HepG2 (cell line): ENCODE measurements around the gene SMO. TPM values are rescaled to one million over a fixed set of nuclear protein-coding genes. Genes with fewer than 3 reads are reported as not detected.

Experiments used
- AHR ChIP-seq: IDR thresholded peaks from 2 replicates; pipeline ENCODE4 v1.6.1; 2018; ENCODE audit warnings: missing genetic modification reagents, missing compliant biosample characterization
- DPF2 ChIP-seq: sonication (generic); formaldehyde crosslinking; IDR thresholded peaks from 2 replicates; pipeline ENCODE4 v1.4.0; 2020; ENCODE audit warnings: mild to moderate bottlenecking, low read depth, missing genetic modification reagents, borderline replicate concordance
- ETV6 ChIP-seq: sonication (generic); formaldehyde crosslinking; conservative IDR thresholded peaks from 2 replicates; pipeline ENCODE4 v1.4.0; 2020; ENCODE audit warnings: missing genetic modification reagents
- FOXM1 ChIP-seq: sonication (generic); formaldehyde crosslinking; IDR thresholded peaks from 2 replicates; pipeline ENCODE4 v1.5.0; 2020; ENCODE audit warnings: missing genetic modification reagents
- HOXA7 ChIP-seq: sonication (generic); formaldehyde crosslinking; IDR thresholded peaks from 2 replicates; pipeline ENCODE4 v1.8.1; 2022; ENCODE audit warnings: mild to moderate bottlenecking, missing genetic modification reagents, moderate library complexity
- JARID2 ChIP-seq: sonication (generic); formaldehyde crosslinking; IDR thresholded peaks from 2 replicates; pipeline ENCODE4 v1.8.1; 2023; ENCODE audit warnings: missing genetic modification reagents, inconsistent platforms; ENCODE audit not compliant: insufficient replicate concordance
- KLF6 ChIP-seq: IDR thresholded peaks from 2 replicates; pipeline ENCODE4 v1.8.0; 2016; ENCODE audit warnings: missing biosample characterization, missing genetic modification reagents
- LCORL ChIP-seq, 2 experiments: fragments of 450-650 bp in 1 of 2; sonication (generic) in 1 of 2; formaldehyde crosslinking in 1 of 2; IDR thresholded peaks; 2 replicates each; pipeline versions ENCODE4 v1.5.0 to v1.6.1; 2017 to 2020; ENCODE audit warnings: antibody characterized with exemption in 1 of 2, missing genetic modification reagents in 1 of 2
- PAF1 ChIP-seq: IDR thresholded peaks from 2 replicates; pipeline ENCODE4 v1.6.1; 2016; ENCODE audit warnings: missing genetic modification reagents, missing compliant biosample characterization
- PITX1 ChIP-seq: sonication (generic); formaldehyde crosslinking; IDR thresholded peaks from 2 replicates; pipeline ENCODE4 v1.5.1; 2020; ENCODE audit warnings: mild to moderate bottlenecking, missing genetic modification reagents
- RORA ChIP-seq: sonication (generic); formaldehyde crosslinking; IDR thresholded peaks from 2 replicates; pipeline ENCODE4 v1.5.0; 2020; ENCODE audit warnings: mild to moderate bottlenecking, missing genetic modification reagents, moderate library complexity
- SCMH1 ChIP-seq: sonication (generic); formaldehyde crosslinking; IDR thresholded peaks from 2 replicates; pipeline ENCODE4 v1.9.0; 2021; ENCODE audit warnings: missing genetic modification reagents, mild to moderate bottlenecking, borderline replicate concordance
- SNAI1 ChIP-seq: sonication (generic); formaldehyde crosslinking; IDR thresholded peaks from 2 replicates; pipeline ENCODE4 v1.5.0; 2020; ENCODE audit warnings: mild to moderate bottlenecking, missing genetic modification reagents, borderline replicate concordance
- SYNCRIP ChIP-seq: fragments of 200-400 bp; formaldehyde crosslinking; IDR thresholded peaks from 2 replicates; pipeline ENCODE4 v1.6.1; 2018; ENCODE audit warnings: mild to moderate bottlenecking, low read depth, low read length; ENCODE audit not compliant: insufficient read depth
- ZFP41 ChIP-seq: sonication (generic); formaldehyde crosslinking; IDR thresholded peaks from 2 replicates; pipeline ENCODE4 v1.4.0; 2020; ENCODE audit warnings: mild to moderate bottlenecking, missing genetic modification reagents, borderline replicate concordance
- ZNF136 ChIP-seq: sonication (generic); formaldehyde crosslinking; IDR thresholded peaks from 2 replicates; pipeline ENCODE4 v1.8.1; 2022; ENCODE audit warnings: low read depth, mild to moderate bottlenecking, moderate library complexity, missing genetic modification reagents
- ZNF3 ChIP-seq: IDR thresholded peaks from 2 replicates; pipeline ENCODE4 v1.7.0; 2017; ENCODE audit warnings: inconsistent platforms
- ZNF605 ChIP-seq: sonication (generic); formaldehyde crosslinking; IDR thresholded peaks from 2 replicates; pipeline ENCODE4 v1.8.0; 2022; ENCODE audit warnings: mild to moderate bottlenecking, missing genetic modification reagents
- ZNF614 ChIP-seq: IDR thresholded peaks from 2 replicates; pipeline ENCODE4 v1.6.1; 2018; ENCODE audit warnings: missing biosample characterization, missing genetic modification reagents, inconsistent platforms, borderline replicate concordance
- ZNF776 ChIP-seq: sonication (generic); formaldehyde crosslinking; IDR thresholded peaks from 2 replicates; pipeline ENCODE4 v1.4.0; 2020; ENCODE audit warnings: mild to moderate bottlenecking, missing genetic modification reagents
- ZNF816 ChIP-seq: sonication (generic); formaldehyde crosslinking; IDR thresholded peaks from 2 replicates; pipeline ENCODE4 v1.8.0; 2022; ENCODE audit warnings: missing genetic modification reagents, mild to moderate bottlenecking, borderline replicate concordance
- ZSCAN12 ChIP-seq: sonication (generic); formaldehyde crosslinking; IDR thresholded peaks from 2 replicates; pipeline ENCODE4 v1.9.0; 2021; ENCODE audit warnings: mild to moderate bottlenecking, missing genetic modification reagents
- polyA plus RNA-seq, 8 experiments: library from polyadenylated mRNA; depleted of rRNA in 3 of 8; stranded (reverse) in 7 of 8; unstranded in 1 of 8; fragments of >200 nt; fragmentation: Illumina TruSeq in 4 of 8; extraction: Trizol in 4 of 8; gene quantifications; 2 replicates each; pipeline versions ENCODE4 v1.2.1 to v1.2.3, GENCODE V29; 2011 to 2016; ENCODE audit warnings: low read depth in 4 of 8, missing spikeins in 1 of 8, mixed read lengths in 1 of 8; ENCODE audit not compliant: insufficient read depth in 1 of 8
- total RNA-seq, 5 experiments: library from RNA; depleted of rRNA; stranded (reverse); fragments of >200 nt; fragmentation: Illumina TruSeq; extraction: Trizol; gene quantifications; 2 replicates each; pipeline ENCODE4 v1.2.3, GENCODE V29; 2016; ENCODE audit warnings: low read depth in 1 of 5
- TF ChIP-seq, protein P1 (sequence below): sonication (generic); formaldehyde crosslinking; IDR thresholded peaks from 2 replicates; pipeline ENCODE4 v1.4.0; 2020; ENCODE audit warnings: mild to moderate bottlenecking, missing genetic modification reagents
- TF ChIP-seq, protein P2 (sequence below): IDR thresholded peaks from 2 replicates; pipeline ENCODE4 v1.6.1; 2016
- TF ChIP-seq, protein P3 (sequence below): IDR thresholded peaks from 2 replicates; pipeline ENCODE4 v1.6.1; 2018; ENCODE audit warnings: missing genetic modification reagents
- TF ChIP-seq, protein P4 (sequence below): fragments of 450-650 bp; IDR thresholded peaks from 2 replicates; pipeline ENCODE4 v1.6.1; 2016
- TF ChIP-seq, protein P5 (sequence below): IDR thresholded peaks from 2 replicates; pipeline ENCODE4 v1.6.1; 2012; ENCODE audit warnings: inconsistent platforms

Gene SMO
- total and polyA plus RNA-seq, 2 of the 13 experiments (the other 11 are each of a cell fraction or from before 2014, with no cell fraction given) = 23.8 to 32.3 TPM

DNA sequence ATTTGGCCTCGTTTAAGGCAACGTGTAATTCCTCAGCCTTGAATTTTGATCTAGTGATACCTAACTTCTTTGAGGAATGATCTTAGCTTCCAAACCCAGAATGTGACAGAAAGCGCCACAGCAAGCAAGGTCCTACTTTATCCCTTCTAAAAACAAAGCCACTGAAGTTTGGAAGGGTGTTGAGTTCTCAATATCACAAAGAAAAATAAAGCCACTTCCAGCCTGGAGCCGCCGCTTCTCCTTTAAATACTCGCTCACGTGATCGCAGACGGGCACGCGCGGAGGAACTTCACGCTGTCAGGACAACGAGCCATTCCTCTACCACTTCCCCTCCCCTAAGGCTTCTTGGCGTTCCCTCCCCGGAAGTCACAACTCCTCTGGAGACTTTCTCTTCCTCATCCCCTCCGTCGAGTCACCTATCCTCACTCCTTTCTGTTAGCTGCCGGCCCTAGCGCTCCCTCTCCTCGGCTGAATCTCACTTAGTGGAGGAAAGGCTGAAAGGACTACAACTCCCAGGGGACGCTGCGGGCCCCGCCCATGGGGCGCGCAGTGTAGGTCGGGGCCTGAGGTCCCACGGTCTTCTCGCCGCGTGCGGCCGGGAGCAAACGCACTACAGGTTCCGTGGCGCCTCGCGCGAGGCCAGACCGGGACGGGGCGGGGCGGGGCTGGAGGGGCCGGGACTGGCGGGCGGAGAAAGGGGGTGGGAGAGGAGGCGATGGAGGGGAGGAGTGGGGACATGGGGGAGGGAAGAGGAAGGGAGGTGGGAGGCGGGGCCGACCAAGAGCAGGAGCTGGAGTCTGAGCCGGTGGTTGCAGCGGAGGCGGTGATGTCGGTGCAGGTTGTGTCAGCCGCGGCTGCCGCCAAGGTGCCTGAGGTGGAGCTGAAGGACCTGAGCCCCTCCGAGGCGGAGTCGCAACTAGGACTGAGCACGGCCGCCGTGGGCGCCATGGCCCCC lies 36.1 kb downstream of the SMO start, which contains the start of gene AHCYL2 (continued):
- TF ChIP-seq, protein P1, sequence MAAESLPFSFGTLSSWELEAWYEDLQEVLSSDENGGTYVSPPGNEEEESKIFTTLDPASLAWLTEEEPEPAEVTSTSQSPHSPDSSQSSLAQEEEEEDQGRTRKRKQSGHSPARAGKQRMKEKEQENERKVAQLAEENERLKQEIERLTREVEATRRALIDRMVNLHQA (CRISPR knock-in tag) = no peak
- TF ChIP-seq ZNF776 (CRISPR knock-in tag) (0 out of 2 replicates have a peak, but pooled peaks have one; percentile 62), ZNF614 (CRISPR knock-in tag) (peak; percentile 41; the same call in 1 of the 2 replicates), PAF1 (no peak), ZNF136 (no peak), FOXM1 (CRISPR knock-in tag) (no peak), AHR (0 out of 2 replicates have a peak, but pooled peaks have one; percentile 48), ZFP41 (CRISPR knock-in tag) (no peak), ZSCAN12 (CRISPR knock-in tag) (no peak), SNAI1 (CRISPR knock-in tag) (no peak), JARID2 (CRISPR knock-in tag) (no peak), ZNF605 (CRISPR knock-in tag) (peak; percentile 27; the same call in 1 of the 2 replicates), ZNF3 (CRISPR knock-in tag) (no peak), RORA (CRISPR knock-in tag) (no peak), KLF6 (CRISPR knock-in tag) (no peak), SYNCRIP (no peak), ZNF816 (CRISPR knock-in tag) (no peak), ETV6 (0 out of 2 replicates have a peak, but pooled peaks have one; percentile 34), LCORL (IDR thresholded peaks at IDR 0.05) (no peak), LCORL (CRISPR knock-in tag; IDR thresholded peaks at IDR 0.05) (no peak), SCMH1 (CRISPR knock-in tag) (no peak), PITX1 (CRISPR knock-in tag) (peak; percentile 34; the same call in 1 of the 2 replicates), DPF2 (CRISPR knock-in tag) (no peak), HOXA7 (no peak)
- TF ChIP-seq, protein P2, sequence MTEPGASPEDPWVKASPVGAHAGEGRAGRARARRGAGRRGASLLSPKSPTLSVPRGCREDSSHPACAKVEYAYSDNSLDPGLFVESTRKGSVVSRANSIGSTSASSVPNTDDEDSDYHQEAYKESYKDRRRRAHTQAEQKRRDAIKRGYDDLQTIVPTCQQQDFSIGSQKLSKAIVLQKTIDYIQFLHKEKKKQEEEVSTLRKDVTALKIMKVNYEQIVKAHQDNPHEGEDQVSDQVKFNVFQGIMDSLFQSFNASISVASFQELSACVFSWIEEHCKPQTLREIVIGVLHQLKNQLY (CRISPR knock-in tag) = peak; percentile 52; the same call in 1 of the 2 replicates
- TF ChIP-seq, protein P3, sequence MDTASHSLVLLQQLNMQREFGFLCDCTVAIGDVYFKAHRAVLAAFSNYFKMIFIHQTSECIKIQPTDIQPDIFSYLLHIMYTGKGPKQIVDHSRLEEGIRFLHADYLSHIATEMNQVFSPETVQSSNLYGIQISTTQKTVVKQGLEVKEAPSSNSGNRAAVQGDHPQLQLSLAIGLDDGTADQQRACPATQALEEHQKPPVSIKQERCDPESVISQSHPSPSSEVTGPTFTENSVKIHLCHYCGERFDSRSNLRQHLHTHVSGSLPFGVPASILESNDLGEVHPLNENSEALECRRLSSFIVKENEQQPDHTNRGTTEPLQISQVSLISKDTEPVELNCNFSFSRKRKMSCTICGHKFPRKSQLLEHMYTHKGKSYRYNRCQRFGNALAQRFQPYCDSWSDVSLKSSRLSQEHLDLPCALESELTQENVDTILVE = no peak
- TF ChIP-seq, protein P4, sequence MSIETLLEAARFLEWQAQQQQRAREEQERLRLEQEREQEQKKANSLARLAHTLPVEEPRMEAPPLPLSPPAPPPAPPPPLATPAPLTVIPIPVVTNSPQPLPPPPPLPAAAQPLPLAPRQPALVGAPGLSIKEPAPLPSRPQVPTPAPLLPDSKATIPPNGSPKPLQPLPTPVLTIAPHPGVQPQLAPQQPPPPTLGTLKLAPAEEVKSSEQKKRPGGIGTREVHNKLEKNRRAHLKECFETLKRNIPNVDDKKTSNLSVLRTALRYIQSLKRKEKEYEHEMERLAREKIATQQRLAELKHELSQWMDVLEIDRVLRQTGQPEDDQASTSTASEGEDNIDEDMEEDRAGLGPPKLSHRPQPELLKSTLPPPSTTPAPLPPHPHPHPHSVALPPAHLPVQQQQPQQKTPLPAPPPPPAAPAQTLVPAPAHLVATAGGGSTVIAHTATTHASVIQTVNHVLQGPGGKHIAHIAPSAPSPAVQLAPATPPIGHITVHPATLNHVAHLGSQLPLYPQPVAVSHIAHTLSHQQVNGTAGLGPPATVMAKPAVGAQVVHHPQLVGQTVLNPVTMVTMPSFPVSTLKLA = peak; percentile 65
- TF ChIP-seq, protein P5, sequence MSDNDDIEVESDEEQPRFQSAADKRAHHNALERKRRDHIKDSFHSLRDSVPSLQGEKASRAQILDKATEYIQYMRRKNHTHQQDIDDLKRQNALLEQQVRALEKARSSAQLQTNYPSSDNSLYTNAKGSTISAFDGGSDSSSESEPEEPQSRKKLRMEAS = peak; percentile 77
